ENCODE results near the gene MTUS2.

DNA sequence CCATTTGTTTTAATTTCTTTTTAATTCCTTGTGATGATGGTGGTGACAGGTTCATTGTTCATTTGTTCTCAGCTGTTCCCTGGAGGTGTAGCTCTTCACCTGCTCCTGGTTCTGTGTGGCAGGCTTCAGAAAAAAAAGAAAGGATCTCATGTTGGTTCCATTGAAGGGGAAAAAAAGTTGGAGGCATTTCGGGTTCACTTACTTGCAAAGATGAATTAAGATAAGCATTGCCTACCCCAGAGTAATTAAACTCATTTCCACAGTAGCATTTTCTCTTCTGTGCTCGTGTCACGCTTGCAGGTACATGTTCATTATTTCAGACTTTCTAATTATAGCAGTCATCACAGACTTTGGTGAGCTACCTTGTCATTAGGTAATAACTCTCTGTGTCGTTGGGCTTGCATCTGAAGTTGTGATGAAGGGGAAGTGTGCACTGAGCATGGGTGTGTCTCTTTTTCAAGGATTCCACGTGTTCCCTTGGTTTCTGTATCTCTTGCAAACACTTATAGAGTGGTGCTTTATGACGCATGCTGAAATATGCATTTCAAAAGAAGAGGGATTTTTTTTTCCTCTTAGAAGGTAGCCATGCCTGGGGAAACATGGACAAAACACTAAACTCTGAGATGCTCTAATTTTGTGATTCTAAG, 69.1 kb downstream of the MTUS2 start:
- TF ChIP-seq, protein P1, sequence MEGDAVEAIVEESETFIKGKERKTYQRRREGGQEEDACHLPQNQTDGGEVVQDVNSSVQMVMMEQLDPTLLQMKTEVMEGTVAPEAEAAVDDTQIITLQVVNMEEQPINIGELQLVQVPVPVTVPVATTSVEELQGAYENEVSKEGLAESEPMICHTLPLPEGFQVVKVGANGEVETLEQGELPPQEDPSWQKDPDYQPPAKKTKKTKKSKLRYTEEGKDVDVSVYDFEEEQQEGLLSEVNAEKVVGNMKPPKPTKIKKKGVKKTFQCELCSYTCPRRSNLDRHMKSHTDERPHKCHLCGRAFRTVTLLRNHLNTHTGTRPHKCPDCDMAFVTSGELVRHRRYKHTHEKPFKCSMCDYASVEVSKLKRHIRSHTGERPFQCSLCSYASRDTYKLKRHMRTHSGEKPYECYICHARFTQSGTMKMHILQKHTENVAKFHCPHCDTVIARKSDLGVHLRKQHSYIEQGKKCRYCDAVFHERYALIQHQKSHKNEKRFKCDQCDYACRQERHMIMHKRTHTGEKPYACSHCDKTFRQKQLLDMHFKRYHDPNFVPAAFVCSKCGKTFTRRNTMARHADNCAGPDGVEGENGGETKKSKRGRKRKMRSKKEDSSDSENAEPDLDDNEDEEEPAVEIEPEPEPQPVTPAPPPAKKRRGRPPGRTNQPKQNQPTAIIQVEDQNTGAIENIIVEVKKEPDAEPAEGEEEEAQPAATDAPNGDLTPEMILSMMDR (IDR thresholded peaks at IDR 0.05; ENCODE audit: insufficient read depth, low read length, poor library complexity, severe bottlenecking): no peak
- no peak for TF ChIP-seq EZH2phosphoT487 (conservative IDR thresholded peaks at IDR 0.05; ENCODE audit: low read length)

All from SU-DHL-6 (cell line).